Stimulated activated CD4-positive, alpha-beta T cell treated with anti-CD3 and anti-CD28 coated beads, Interleukin-15, amount 100 ng/mL, for 1 hour (primary cell): Measurements from ENCODE around the gene ATP13A2.
"Not testable (repeated sequence)": the region's sequence is repeated elsewhere in the genome, so short reads cannot be mapped to it uniquely, and the experiment has no call there.

Experiments
- DNase-seq, 2 donors: peaks; one replicate each; pipeline ENCODE4 v3.0.0-alpha.2; 2020; ENCODE audit warnings: low read depth in 1 of 2, low spot score in 1 of 2

Gene ATP13A2

GRCh38 chr1:16965486-16966067 lies 46.2 kb downstream of the ATP13A2 start:
- no peak for DNase-seq

- not testable (repeated sequence) for DNase-seq
These were observed 47.6 kb downstream of the ATP13A2 start for GRCh38 chr1:16964169-16964568.

- DNase-seq, result no peak
These were observed 50.2 kb downstream of the ATP13A2 start for GRCh38 chr1:16961297-16962133.

- peak; percentile 52 to 66 for DNase-seq
These were observed 51.0 kb downstream of the ATP13A2 start for GRCh38 chr1:16960560-16961296.

GRCh38 chr1:16958475-16958874 lies 53.3 kb downstream of the ATP13A2 start:
- DNase-seq, result no peak

- no peak for DNase-seq
These were observed 54.0 kb downstream of the ATP13A2 start for GRCh38 chr1:16957731-16958130.

- no peak for DNase-seq
These were observed 55.0 kb downstream of the ATP13A2 start for GRCh38 chr1:16956775-16957174.

GRCh38 chr1:16955186-16955585 lies 56.5 kb downstream of the ATP13A2 start:
- DNase-seq, result no peak

- DNase-seq, result no peak
These were observed 57.1 kb downstream of the ATP13A2 start for GRCh38 chr1:16954579-16954978.

- not testable (repeated sequence) for DNase-seq
These were observed 59.4 kb downstream of the ATP13A2 start for GRCh38 chr1:16952376-16952775.

GRCh38 chr1:16949026-16949425 lies 62.7 kb downstream of the ATP13A2 start:
- not testable (repeated sequence) for DNase-seq

- DNase-seq, result not testable (repeated sequence)
These were observed 63.3 kb downstream of the ATP13A2 start for GRCh38 chr1:16948282-16948891.

GRCh38 chr1:16946646-16947045 lies 65.1 kb downstream of the ATP13A2 start:
- no peak for DNase-seq

- DNase-seq, result not testable (repeated sequence)
These were observed 65.5 kb downstream of the ATP13A2 start for GRCh38 chr1:16946185-16946584.

- not testable (repeated sequence) for DNase-seq
These were observed 66.2 kb downstream of the ATP13A2 start for GRCh38 chr1:16945512-16945911.

GRCh38 chr1:16944038-16944437 lies 67.7 kb downstream of the ATP13A2 start:
- no peak for DNase-seq

- DNase-seq, result not testable (repeated sequence)
These were observed 72.1 kb downstream of the ATP13A2 start for GRCh38 chr1:16939386-16940180.

- no peak for DNase-seq
These were observed 73.1 kb downstream of the ATP13A2 start for GRCh38 chr1:16938351-16939321.

GRCh38 chr1:16936580-16936979 lies 75.1 kb downstream of the ATP13A2 start:
- not testable (repeated sequence) for DNase-seq
